Smooth muscle cell of bladder (primary cell): ENCODE results near the gene CCNK. TPM values are rescaled to one million over a fixed set of nuclear protein-coding genes. Genes with fewer than 3 reads are reported as not detected.

Experiments
- total RNA-seq: library from RNA; depleted of rRNA; stranded (reverse); fragments of >200 nt; gene quantifications from 2 replicates; pipeline ENCODE4 v1.2.3, GENCODE V29; 2014

The CCNK gene
- total RNA-seq = 34.2 and 34.3 TPM in 2 replicates

GRCh38 chr14:99480917-99481744 is at the start of gene CCNK:
CCNK (plus strand) TSS chr14:99481409; CDS start chr14:99492678, 11,269 bp downstream.

GRCh38 chr14:99479906-99480869 is 1.0 kb upstream of the CCNK start, which contains the start of gene SETD3:
SETD3 (minus strand) TSS chr14:99480859; CDS start chr14:99465805, 15,054 bp downstream.

Other genes with a start within 250 kb of the CCNK start
- under 0.01 TPM in 1 of 2 replicates, not detected in the other for gene BCL11B, start 209.2 kb upstream of the CCNK start, total RNA-seq
- gene SETD3, start 550 bp upstream of the CCNK start, total RNA-seq = 29.2 and 41.8 TPM in 2 replicates
- 1.7 and 3.4 TPM in 2 replicates for gene CCDC85C, start 122.8 kb downstream of the CCNK start, total RNA-seq
- 4.4 and 7.9 TPM in 2 replicates for gene HHIPL1, start 163.7 kb downstream of the CCNK start, total RNA-seq
- gene CYP46A1, start 202.9 kb downstream of the CCNK start, total RNA-seq = under 0.01 and 0.74 TPM in 2 replicates